Ovary (tissue), 3 donors: ENCODE measurements around the gene ACER2.

ENCODE experiments used
- POLR2A ChIP-seq: fragments of 450-650 bp; IDR thresholded peaks from one replicate; pipeline ENCODE4 v1.6.1; 2017; ENCODE audit warnings: antibody characterized with exemption, mild to moderate bottlenecking, moderate library complexity
- TF ChIP-seq, protein P1 (sequence below), 3 donors: fragments of 450-650 bp in 2 of 3; fragments of 200-600 bp in 1 of 3; IDR thresholded peaks; one replicate each; pipeline versions ENCODE4 v1.5.1 to v1.8.0; 2016 to 2022; ENCODE audit warnings: antibody characterized with exemption in 3 of 3, mild to moderate bottlenecking in 1 of 3
- donor health status: DM: no; HTN: no; CAD: no.

DNA sequence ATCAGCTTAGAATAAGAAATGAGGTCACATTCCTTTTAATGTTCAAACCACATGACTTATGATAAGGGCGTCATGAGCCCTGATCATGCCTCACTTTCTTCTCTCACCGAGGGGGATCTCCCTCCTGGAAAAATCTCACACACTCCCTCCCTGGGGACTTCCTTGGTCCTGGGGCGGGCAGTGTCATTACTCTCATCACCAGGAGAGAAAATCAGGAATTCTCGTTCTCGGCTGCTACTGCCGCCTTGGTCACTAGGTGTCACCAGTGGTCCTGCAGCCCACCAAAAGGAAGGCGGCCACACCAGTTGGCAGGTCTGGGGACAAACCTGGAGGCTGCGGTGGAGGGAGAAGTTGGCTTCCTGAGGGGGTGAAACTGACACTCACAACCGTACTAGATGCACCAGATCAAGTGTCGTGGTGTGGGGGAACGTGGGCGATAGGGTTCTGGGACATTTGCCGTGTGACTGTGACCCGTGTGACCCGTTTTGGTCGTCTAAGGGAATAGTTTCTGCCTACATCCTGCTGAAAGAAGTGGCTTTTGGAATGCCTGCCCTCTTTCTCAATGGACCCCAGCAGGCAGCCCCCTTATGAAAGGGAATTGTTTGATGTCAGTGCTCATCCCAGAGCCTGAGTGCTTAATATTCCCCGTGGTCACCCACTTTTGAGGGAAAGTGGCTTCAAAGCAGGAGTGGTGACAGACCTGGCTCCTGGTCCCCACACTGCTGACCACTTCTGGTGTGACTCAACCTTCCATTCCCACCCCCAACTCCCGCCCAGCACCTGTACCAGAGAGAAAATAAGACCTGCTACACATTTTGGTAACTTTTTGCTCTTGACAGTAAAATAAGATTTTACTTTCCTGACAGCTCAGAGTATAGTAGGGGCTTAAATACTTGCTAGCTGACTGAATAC is 63.2 kb downstream of the ACER2 start:
- TF ChIP-seq, protein P1, sequence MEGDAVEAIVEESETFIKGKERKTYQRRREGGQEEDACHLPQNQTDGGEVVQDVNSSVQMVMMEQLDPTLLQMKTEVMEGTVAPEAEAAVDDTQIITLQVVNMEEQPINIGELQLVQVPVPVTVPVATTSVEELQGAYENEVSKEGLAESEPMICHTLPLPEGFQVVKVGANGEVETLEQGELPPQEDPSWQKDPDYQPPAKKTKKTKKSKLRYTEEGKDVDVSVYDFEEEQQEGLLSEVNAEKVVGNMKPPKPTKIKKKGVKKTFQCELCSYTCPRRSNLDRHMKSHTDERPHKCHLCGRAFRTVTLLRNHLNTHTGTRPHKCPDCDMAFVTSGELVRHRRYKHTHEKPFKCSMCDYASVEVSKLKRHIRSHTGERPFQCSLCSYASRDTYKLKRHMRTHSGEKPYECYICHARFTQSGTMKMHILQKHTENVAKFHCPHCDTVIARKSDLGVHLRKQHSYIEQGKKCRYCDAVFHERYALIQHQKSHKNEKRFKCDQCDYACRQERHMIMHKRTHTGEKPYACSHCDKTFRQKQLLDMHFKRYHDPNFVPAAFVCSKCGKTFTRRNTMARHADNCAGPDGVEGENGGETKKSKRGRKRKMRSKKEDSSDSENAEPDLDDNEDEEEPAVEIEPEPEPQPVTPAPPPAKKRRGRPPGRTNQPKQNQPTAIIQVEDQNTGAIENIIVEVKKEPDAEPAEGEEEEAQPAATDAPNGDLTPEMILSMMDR (IDR thresholded peaks at IDR 0.05) = peak; percentile 19 to 43 (median 27)
- TF ChIP-seq POLR2A = no peak
